Progenitor cell of endocrine pancreas (in vitro differentiated cells): Measurements from ENCODE around the gene EPN2. TPM values are rescaled to one million over a fixed set of nuclear protein-coding genes. Genes with fewer than 3 reads are reported as not detected.

ENCODE experiments used
- DNase-seq: peaks from one replicate; pipeline ENCODE4 v3.0.0; 2021; ENCODE audit warnings: low spot score; ENCODE audit not compliant: unreplicated experiment
- H3K27ac Mint-ChIP-seq: 2 replicates; pipeline ENCODE4 v1.8.0; 2021; ENCODE audit warnings: mild to moderate bottlenecking, moderate library complexity, mixed read lengths
- H3K27me3 Mint-ChIP-seq: 2 replicates; pipeline ENCODE4 v1.8.0; 2021; ENCODE audit warnings: mixed read lengths
- H3K36me3 Mint-ChIP-seq: 2 replicates; pipeline ENCODE4 v1.8.0; 2022; ENCODE audit warnings: mixed read lengths; ENCODE audit not compliant: insufficient read depth
- H3K4me1 Mint-ChIP-seq: 2 replicates; pipeline ENCODE4 v1.8.0; 2021; ENCODE audit warnings: low read depth, mixed read lengths
- H3K4me3 Mint-ChIP-seq: 2 replicates; pipeline ENCODE4 v1.8.0; 2021; ENCODE audit warnings: low read depth, mild to moderate bottlenecking, moderate library complexity, mixed read lengths
- H3K9me3 Mint-ChIP-seq: 2 replicates; pipeline ENCODE4 v1.8.0; 2021; ENCODE audit warnings: low read depth, mixed read lengths
- total RNA-seq: library from RNA; stranded (reverse); gene quantifications from 2 replicates; pipeline ENCODE4 v1.2.1, GENCODE V29; 2021
- TF ChIP-seq, protein P1 (sequence below): fragments of 200-600 bp; sonication (generic); IDR thresholded peaks from one replicate; pipeline ENCODE4 v1.5.0; 2021; ENCODE audit warnings: antibody characterized with exemption, mild to moderate bottlenecking; ENCODE audit not compliant: unreplicated experiment

The EPN2 gene
- total RNA-seq, 1 donor from 2014 or later, result 49.8 TPM

DNA sequence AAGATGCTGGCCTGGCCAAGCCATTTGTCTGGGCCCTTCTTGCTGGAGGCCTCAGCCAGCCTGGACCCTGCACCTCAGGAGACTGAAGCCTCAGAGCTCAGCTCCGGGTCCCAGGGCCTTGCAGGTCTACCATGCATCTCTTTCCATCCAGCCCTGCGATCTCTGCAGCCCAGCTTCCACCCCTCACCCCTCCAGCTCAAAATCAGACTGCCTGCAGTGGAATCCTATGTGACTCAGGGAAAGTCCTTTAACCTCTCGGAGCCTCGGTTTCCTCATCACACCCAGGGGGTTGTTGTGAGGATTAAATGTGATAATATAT, 128.3 kb downstream of the EPN2 start:
- Mint-ChIP-seq H3K4me1 (peaks cover 10% of the 10 kb centered on the region), H3K27ac (no peak overlapping the region), H3K36me3 (no peaks in the 10 kb centered on the region), H3K9me3 (no peaks in the 10 kb centered on the region), H3K27me3 (peaks cover 3% of the 10 kb centered on the region), H3K4me3 (no peak overlapping the region)
- TF ChIP-seq, protein P1, sequence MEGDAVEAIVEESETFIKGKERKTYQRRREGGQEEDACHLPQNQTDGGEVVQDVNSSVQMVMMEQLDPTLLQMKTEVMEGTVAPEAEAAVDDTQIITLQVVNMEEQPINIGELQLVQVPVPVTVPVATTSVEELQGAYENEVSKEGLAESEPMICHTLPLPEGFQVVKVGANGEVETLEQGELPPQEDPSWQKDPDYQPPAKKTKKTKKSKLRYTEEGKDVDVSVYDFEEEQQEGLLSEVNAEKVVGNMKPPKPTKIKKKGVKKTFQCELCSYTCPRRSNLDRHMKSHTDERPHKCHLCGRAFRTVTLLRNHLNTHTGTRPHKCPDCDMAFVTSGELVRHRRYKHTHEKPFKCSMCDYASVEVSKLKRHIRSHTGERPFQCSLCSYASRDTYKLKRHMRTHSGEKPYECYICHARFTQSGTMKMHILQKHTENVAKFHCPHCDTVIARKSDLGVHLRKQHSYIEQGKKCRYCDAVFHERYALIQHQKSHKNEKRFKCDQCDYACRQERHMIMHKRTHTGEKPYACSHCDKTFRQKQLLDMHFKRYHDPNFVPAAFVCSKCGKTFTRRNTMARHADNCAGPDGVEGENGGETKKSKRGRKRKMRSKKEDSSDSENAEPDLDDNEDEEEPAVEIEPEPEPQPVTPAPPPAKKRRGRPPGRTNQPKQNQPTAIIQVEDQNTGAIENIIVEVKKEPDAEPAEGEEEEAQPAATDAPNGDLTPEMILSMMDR, result no peak
- DNase-seq, result no peak

DNA sequence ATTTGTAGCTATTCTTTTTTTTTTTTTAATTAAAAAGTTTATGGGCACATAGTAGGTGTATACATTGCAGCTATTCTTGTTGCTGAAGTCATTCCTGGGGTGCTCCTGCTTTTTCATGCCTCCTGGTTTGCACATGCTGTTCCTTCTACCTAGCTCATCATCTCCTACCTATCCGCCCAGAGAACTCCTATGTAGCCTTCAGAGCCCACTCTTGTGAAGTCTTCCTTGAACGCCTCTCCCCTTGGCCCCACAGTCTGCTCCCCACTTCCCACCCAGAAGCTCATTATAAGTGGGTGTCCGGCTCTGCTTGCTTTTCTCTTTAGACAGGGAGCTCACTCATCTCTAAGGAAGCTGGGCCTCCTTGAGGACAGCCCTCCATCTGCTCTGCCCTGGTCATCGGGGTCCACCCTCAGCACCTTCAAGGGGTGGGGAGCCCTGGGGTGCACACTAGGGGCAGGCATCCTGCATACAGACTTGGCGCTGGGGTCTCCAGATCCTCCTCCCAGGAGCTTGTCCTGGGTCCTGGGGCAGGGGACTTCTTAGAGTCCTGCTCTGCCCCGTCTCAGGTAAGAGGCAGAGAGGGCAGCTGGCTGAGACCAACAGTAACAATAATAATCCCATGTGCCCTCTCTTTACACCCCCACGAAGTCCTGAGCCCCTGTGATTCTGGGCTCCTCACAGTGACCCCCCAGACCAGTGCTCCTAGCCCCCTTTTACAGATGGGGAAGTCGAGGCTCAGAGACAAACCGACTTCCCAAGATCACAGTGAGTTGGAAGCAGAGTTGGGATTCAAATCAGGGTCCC, 128.9 kb downstream of the EPN2 start:
- TF ChIP-seq, protein P1, result no peak
- H3K4me3 Mint-ChIP-seq, result no peak overlapping the region
- H3K27ac Mint-ChIP-seq, result no peak overlapping the region
- no peaks in the 10 kb centered on the region for H3K9me3 Mint-ChIP-seq
- peaks cover 10% of the 10 kb centered on the region for H3K4me1 Mint-ChIP-seq
- peaks cover 3% of the 10 kb centered on the region for H3K27me3 Mint-ChIP-seq
- no peak for DNase-seq
- no peaks in the 10 kb centered on the region for H3K36me3 Mint-ChIP-seq

DNA sequence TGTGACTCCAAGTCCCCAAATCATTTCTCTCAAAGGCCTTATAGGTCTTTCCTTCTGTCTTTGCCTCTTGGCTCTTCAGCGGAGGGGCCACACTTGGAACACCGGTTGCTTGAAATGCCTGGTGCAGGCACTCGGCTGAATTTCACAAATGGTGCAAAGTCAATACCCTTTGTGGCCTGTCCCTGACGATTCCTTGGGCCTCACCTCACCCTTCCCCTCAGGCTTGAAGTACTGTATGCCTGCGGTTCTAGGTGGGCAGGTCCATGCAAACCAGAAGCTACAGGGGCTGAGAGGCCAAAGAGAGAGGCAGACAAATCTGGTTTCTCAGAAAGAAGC, 129.4 kb downstream of the EPN2 start:
- DNase-seq, result no peak
- peaks cover 3% of the 10 kb centered on the region for H3K27me3 Mint-ChIP-seq
- no peak overlapping the region for H3K4me3 Mint-ChIP-seq
- H3K36me3 Mint-ChIP-seq, result no peaks in the 10 kb centered on the region
- no peaks in the 10 kb centered on the region for H3K9me3 Mint-ChIP-seq
- peaks cover 7% of the 10 kb centered on the region for H3K4me1 Mint-ChIP-seq
- no peak overlapping the region for H3K27ac Mint-ChIP-seq
- TF ChIP-seq, protein P1, result no peak

GRCh38 chr17:19368229-19368628, 131.1 kb downstream of the EPN2 start:
- no peaks in the 10 kb centered on the region for H3K9me3 Mint-ChIP-seq
- H3K27ac Mint-ChIP-seq, result no peak overlapping the region
- no peaks in the 10 kb centered on the region for H3K36me3 Mint-ChIP-seq
- no peak overlapping the region for H3K4me3 Mint-ChIP-seq
- H3K27me3 Mint-ChIP-seq, result peaks cover 3% of the 10 kb centered on the region
- peaks cover 4% of the 10 kb centered on the region for H3K4me1 Mint-ChIP-seq
- TF ChIP-seq, protein P1, result no peak
- no peak for DNase-seq

GRCh38 chr17:19369107-19369778, 132.1 kb downstream of the EPN2 start:
- TF ChIP-seq, protein P1, result no peak
- H3K4me3 Mint-ChIP-seq, result no peak overlapping the region
- DNase-seq, result no peak
- H3K27me3 Mint-ChIP-seq, result no peaks in the 10 kb centered on the region
- no peak overlapping the region for H3K27ac Mint-ChIP-seq
- no peaks in the 10 kb centered on the region for H3K9me3 Mint-ChIP-seq
- no peaks in the 10 kb centered on the region for H3K36me3 Mint-ChIP-seq
- H3K4me1 Mint-ChIP-seq, result no peaks in the 10 kb centered on the region
